ENCODE results near the gene RBM27. TPM values are rescaled to one million over a fixed set of nuclear protein-coding genes. Genes with fewer than 3 reads are reported as not detected.

RBM27 gene
- total RNA-seq, 8 experiments from 2014 or later: 21.9 to 46.3 (median 24.2) TPM

DNA sequence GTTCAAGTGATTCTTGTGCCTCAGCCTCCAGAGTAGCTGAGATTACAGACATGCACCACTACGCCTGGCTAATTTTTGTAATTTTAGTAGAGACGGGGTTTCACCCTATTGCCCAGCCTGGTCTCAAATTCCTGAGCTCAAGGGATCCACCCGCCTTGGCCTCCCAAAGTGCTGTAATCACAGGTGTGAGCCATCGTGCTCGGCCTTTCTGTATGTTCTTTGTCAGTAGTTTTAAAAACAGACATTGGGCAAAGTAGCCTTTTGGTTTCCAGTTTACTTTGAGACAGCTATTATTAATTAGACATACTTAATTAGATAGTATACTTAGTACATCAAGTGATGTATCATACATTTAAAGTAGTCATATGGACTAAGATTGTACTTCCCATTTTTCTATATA, 45.2 kb downstream of the RBM27 start:
- ATAC-seq (replicated peaks in 6 of 8): no peak
- Histone ChIP-seq H3K4me1 (replicated peaks in 1 of 2) (no peaks in the 10 kb centered on the region), H3K27ac (no peak overlapping the region), H3K4me3 (no peak overlapping the region)
- WGBS, 10 experiments: 86 to 100% (median 100%) methylated on average over 1 to 5 of the region's 5 CpGs; no CpG with 5 or more reads in 4 of the 10 experiments
- in situ Hi-C loops (cut with MboI; ENCODE audit: low pct_unique_long_range_greater_than_20kb in 2 of 9, low sequenced_read_pairs in 9 of 9, unreplicated experiment in 9 of 9): loop anchor here in 1 of 9 experiments (25.0 kb wide), 1 partner anchor 111 kb away; no protein-coding TSS in a partner anchor

DNA sequence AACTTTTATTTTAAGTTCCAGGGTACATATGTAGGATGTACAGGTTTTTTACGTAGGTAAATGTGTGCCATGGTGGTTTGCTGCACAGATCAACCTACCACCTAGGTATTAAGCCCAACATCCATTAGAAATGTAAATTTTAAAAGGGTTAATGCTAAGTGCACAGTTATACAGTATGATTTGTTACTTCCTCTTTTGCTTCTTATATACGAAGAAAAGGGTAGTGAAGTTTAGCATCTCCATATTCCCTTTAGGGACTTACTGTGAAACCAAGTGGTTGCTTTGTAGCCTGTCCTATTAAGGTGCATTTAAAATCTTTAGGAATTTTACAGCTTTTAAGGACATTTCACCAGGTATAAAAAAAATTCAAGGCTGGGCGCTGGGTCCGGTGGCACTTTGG, 46.4 kb downstream of the RBM27 start:
- in situ Hi-C loops (cut with MboI; ENCODE audit: low pct_unique_long_range_greater_than_20kb in 2 of 9, low sequenced_read_pairs in 9 of 9, unreplicated experiment in 9 of 9): loop anchor here in 2 of 9 experiments (25.0 kb wide), 2 partner anchors 88 to 112 kb away; no protein-coding TSS in a partner anchor
- 83 to 100% (median 93%) methylated on average over 1 to 3 of the region's 4 CpGs; no CpG with 5 or more reads in 3 of the 10 experiments for WGBS, 10 experiments
- Histone ChIP-seq H3K4me3 (no peak overlapping the region), H3K4me1 (replicated peaks in 1 of 2) (no peaks in the 10 kb centered on the region), H3K27ac (no peak overlapping the region)
- ATAC-seq (replicated peaks in 6 of 8): no peak

Other genes with a start within 250 kb of the RBM27 start
- 1 to 10 TPM in 4 of 8 experiments, under 1 TPM in 4; 0.38 to 2.0 (median 0.95) TPM for gene PLAC8L1, start 98.0 kb upstream of the RBM27 start, total RNA-seq
- 100 to 1,000 TPM in 7 of 8 experiments, 10 to 100 TPM in 1; 96.9 to 166 (median 124) TPM for gene LARS1, start 21.0 kb upstream of the RBM27 start, total RNA-seq
- 1 to 10 TPM in 1 of 8 experiments, under 1 TPM in 5, not detected in 2; 0.11 to 1.1 (median 0.49) TPM for gene POU4F3, start 135.2 kb downstream of the RBM27 start, total RNA-seq
- gene TCERG1, start 243.7 kb downstream of the RBM27 start, total RNA-seq: 100 to 1,000 TPM in 3 of 8 experiments, 10 to 100 TPM in 5; 50.0 to 152 (median 86.1) TPM